Tibial artery (tissue), 4 donors: ENCODE measurements around the gene PLXNB3.

Experiments
- DNase-seq, 2 donors: peaks; one replicate each; pipeline ENCODE4 v3.0.0-alpha.2; 2019
- H3K27ac ChIP-seq, 2 donors: fragments of 200-600 bp; sonication (generic) in 1 of 2; 1 replicate in 1 of 2; 2 replicates in 1 of 2; pipeline ENCODE4 v1.5.1; 2018 to 2019; ENCODE audit warnings: mild to moderate bottlenecking in 1 of 2
- H3K27me3 ChIP-seq, 2 donors: fragments of 200-600 bp; sonication (generic) in 1 of 2; one replicate each; pipeline versions ENCODE4 v1.5.1 to v1.6.0; 2016 to 2019
- H3K36me3 ChIP-seq, 3 donors: fragments of 200-600 bp; sonication (generic) in 2 of 3; one replicate each; pipeline ENCODE4 v1.5.1; 2016 to 2019; ENCODE audit warnings: mild to moderate bottlenecking in 2 of 3
- H3K4me1 ChIP-seq, 4 donors: fragments of 200-600 bp; sonication (generic) in 2 of 4; 1 replicate in 3 of 4; 2 replicates in 1 of 4; pipeline ENCODE4 v1.5.1; 2016 to 2019
- H3K4me3 ChIP-seq, 2 donors: fragments of 200-600 bp; sonication (generic) in 1 of 2; 1 replicate in 1 of 2; 2 replicates in 1 of 2; pipeline ENCODE4 v1.5.1; 2018 to 2019; ENCODE audit warnings: mild to moderate bottlenecking in 2 of 2
- H3K9me3 ChIP-seq, 3 donors: fragments of 200-600 bp; sonication (generic) in 1 of 3; one replicate each; pipeline ENCODE4 v1.5.1; 2016 to 2019
- intact Hi-C: fragments of 100-400 bp; cut with DNase I; formaldehyde crosslinking; loops from one replicate; pipeline ENCODE4 v1.15.0; 2023; ENCODE audit warnings: low total_unique reads
- TF ChIP-seq, protein P1 (sequence below), 2 experiments: fragments of 200-600 bp in 1 of 2; fragments of 450-650 bp in 1 of 2; IDR thresholded peaks; one replicate each; pipeline ENCODE4 v1.5.1; 2017 to 2019; ENCODE audit warnings: antibody characterized with exemption in 2 of 2, mild to moderate bottlenecking in 1 of 2, moderate library complexity in 1 of 2

The PLXNB3 gene

DNA sequence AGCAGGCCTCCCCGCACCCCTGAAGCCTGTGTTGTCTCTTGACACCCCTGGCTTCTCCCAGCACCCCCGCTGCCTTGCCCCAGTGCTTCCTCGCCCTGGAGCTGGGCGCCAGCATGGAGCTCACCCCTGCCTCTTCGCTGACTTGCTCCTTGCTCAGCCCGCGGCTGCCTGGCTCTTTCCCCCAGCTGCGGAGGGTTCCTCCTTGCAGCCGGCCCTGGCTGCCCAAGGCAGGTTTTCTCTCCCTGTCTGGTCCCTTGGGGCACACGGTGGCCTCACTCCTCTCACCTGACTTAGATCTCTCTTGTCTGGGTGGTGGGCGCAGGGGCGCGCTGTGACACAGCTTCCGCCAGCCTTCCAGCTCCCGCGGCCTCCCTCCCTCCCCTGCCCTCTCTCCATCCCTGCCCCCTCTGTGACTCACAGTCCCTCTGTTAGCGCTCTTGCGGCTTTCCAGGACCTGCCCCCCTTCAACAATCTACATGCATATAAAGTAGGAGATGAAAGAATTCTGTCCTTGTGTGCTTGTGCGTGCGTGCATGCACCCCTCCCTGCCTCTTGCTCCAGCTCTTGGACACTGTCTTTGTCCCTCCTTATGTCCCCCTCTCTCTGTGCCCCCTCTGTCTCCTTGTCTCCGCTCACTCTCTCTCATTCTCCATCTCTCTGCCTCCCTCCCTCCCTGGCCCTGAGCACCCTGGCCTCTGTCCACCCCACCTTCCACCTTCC is 2.2 kb downstream of the PLXNB3 start:
- Histone ChIP-seq H3K9me3 (no peaks in the 10 kb centered on the region), H3K4me3 (peak overlapping the region; percentile 29 to 44), H3K4me1 (peaks cover 0 to 22% (median 5%) of the 10 kb centered on the region in 4 donors), H3K27me3 (no peaks in the 10 kb centered on the region), H3K27ac (peak overlapping the region; percentile 44 to 47), H3K36me3 (peaks cover 0 to 24% (median 0%) of the 10 kb centered on the region in 3 donors)
- intact Hi-C loops = loop anchor here (5.0 kb wide), 1 partner anchor 186 kb away; no protein-coding TSS in a partner anchor
- TF ChIP-seq, protein P1, sequence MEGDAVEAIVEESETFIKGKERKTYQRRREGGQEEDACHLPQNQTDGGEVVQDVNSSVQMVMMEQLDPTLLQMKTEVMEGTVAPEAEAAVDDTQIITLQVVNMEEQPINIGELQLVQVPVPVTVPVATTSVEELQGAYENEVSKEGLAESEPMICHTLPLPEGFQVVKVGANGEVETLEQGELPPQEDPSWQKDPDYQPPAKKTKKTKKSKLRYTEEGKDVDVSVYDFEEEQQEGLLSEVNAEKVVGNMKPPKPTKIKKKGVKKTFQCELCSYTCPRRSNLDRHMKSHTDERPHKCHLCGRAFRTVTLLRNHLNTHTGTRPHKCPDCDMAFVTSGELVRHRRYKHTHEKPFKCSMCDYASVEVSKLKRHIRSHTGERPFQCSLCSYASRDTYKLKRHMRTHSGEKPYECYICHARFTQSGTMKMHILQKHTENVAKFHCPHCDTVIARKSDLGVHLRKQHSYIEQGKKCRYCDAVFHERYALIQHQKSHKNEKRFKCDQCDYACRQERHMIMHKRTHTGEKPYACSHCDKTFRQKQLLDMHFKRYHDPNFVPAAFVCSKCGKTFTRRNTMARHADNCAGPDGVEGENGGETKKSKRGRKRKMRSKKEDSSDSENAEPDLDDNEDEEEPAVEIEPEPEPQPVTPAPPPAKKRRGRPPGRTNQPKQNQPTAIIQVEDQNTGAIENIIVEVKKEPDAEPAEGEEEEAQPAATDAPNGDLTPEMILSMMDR (IDR thresholded peaks at IDR 0.05) = no peak
- DNase-seq = no peak

DNA sequence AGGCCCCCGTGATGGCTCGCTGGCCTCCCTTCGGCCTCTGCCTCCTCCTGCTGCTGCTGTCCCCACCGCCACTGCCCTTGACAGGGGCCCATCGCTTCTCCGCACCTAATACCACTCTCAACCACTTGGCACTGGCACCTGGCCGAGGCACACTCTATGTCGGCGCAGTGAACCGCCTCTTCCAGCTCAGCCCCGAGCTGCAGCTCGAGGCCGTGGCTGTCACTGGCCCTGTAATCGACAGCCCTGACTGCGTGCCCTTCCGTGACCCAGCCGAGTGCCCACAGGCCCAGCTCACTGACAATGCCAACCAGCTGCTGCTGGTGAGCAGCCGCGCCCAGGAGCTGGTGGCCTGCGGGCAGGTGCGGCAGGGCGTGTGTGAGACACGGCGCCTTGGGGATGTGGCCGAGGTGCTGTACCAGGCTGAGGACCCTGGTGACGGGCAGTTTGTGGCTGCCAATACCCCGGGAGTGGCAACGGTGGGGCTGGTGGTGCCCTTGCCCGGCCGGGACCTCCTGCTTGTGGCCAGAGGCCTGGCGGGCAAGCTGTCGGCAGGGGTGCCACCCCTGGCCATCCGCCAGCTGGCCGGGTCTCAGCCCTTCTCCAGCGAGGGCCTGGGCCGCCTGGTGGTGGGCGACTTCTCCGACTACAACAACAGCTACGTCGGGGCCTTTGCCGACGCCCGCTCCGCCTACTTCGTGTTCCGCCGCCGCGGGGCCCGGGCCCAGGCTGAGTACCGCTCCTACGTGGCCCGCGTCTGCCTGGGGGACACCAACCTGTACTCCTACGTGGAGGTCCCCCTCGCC is 3.0 kb downstream of the PLXNB3 start:
- intact Hi-C loops = loop anchor here (5.0 kb wide), 1 partner anchor 185 kb away; no protein-coding TSS in a partner anchor
- H3K4me3 ChIP-seq = no peak overlapping the region
- no peak for DNase-seq

DNA sequence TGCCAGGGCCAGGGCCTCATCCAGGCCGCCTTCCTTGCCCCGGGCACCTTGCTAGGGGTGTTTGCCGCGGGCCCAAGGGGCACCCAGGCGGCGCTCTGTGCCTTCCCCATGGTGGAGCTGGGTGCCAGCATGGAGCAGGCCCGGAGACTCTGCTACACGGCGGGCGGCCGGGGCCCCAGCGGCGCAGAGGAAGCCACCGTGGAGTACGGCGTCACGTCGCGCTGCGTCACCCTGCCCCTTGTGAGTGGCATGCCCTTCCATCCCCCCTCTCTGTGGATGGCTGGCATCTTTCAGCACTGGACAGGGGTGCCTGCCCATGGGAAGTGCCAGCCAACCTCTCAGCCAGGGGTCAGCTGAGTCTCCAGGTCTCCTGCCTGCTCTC is 3.6 kb downstream of the PLXNB3 start:
- no peak overlapping the region for H3K27ac ChIP-seq
- TF ChIP-seq, protein P1 (IDR thresholded peaks at IDR 0.05) = no peak
- no peak for DNase-seq
- no peaks in the 10 kb centered on the region for H3K27me3 ChIP-seq
- intact Hi-C loops = loop anchor here (5.0 kb wide), 1 partner anchor 185 kb away; no protein-coding TSS in a partner anchor
- peaks cover 0 to 33% (median 0%) of the 10 kb centered on the region in 3 donors for H3K36me3 ChIP-seq
- H3K9me3 ChIP-seq = no peaks in the 10 kb centered on the region
- peaks cover 0 to 22% (median 5%) of the 10 kb centered on the region in 4 donors for H3K4me1 ChIP-seq
- no peak overlapping the region for H3K4me3 ChIP-seq

More for the DNA sequence above, 3.0 kb downstream of the PLXNB3 start:
- Histone ChIP-seq H3K27me3 (no peaks in the 10 kb centered on the region), H3K9me3 (no peaks in the 10 kb centered on the region), H3K4me1 (peaks cover 0 to 22% (median 5%) of the 10 kb centered on the region in 4 donors), H3K36me3 (peaks cover 0 to 29% (median 0%) of the 10 kb centered on the region in 3 donors), H3K27ac (no peak overlapping the region)
- TF ChIP-seq, protein P1 (IDR thresholded peaks at IDR 0.05) = no peak

DNA sequence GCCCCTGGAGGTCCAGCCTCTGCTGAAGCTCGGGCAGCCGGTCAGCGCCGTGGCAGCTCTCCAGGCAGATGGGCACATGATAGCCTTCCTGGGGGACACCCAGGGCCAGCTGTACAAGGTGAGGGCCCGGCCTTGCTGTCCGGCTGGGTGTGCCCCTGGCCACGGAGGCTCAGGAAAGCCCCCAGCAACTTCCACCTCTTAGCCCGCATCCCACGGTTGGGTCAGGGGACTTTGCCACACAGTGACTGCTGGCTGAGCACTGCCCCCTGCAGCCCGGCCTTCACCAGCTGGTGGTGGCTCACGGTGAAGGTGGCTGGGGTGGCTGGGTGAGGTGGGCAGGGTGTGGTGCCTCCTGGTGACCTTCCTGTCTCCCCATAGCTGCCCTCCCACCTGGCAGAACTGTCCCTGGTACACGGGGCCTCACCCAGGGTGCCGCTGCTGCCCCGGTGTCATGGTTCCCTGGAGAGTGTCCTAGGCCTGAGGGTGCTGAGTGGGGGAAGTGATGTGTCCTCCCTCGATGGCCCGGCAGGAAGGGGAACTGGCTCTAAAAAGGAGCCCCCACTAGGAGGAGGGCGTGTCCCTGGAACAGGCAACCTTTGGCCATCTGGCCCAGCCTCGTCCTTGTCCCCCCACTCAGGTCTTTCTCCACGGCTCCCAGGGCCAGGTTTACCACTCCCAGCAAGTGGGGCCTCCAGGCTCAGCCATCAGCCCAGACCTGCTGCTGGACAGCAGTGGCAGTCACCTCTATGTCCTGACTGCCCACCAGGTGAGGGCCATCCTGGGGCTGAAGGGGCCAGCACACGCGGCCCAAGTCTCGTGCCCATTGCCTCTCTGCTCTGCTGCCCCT is 4.5 kb downstream of the PLXNB3 start:
- H3K36me3 ChIP-seq = peaks cover 0 to 42% (median 0%) of the 10 kb centered on the region in 3 donors
- no peaks in the 10 kb centered on the region for H3K27me3 ChIP-seq
- peaks cover 0 to 22% (median 5%) of the 10 kb centered on the region in 4 donors for H3K4me1 ChIP-seq
- intact Hi-C loops = loop anchor here (5.0 kb wide), 1 partner anchor 184 kb away; no protein-coding TSS in a partner anchor
- no peak overlapping the region for H3K27ac ChIP-seq
- DNase-seq = no peak
- no peaks in the 10 kb centered on the region for H3K9me3 ChIP-seq
- H3K4me3 ChIP-seq = no peak overlapping the region
- TF ChIP-seq, protein P1 (IDR thresholded peaks at IDR 0.05) = no peak
